ENCODE results near the gene KIAA0753. TPM values are rescaled to one million over a fixed set of nuclear protein-coding genes. Genes with fewer than 3 reads are reported as not detected.

The KIAA0753 gene
- polyA plus RNA-seq, 1 of the 3 experiments (the other 2 are of a cell fraction) = 7.2 TPM

- ChIA-PET CTCF (interaction anchor here (0.8 to 3.3 kb wide), 4 partner anchors 10 to 1428 kb away, joined by 3 to 12 read pairs (median 3); no protein-coding TSS in a partner anchor), POLR2A (no interaction called here)
- no peaks in the 10 kb centered on the region for H3K9me3 ChIP-seq
- no peak for TF ChIP-seq POLR2AphosphoS5 (IDR thresholded peaks at IDR 0.05; ENCODE audit: low read depth, low read length)
- no peak for TF ChIP-seq YY1 (IDR thresholded peaks at IDR 0.05; ENCODE audit: low read depth)
- TF ChIP-seq JUND (IDR thresholded peaks at IDR 0.05) = no peak
- no peak for TF ChIP-seq EZH2phosphoT487 (IDR thresholded peaks at IDR 0.05; ENCODE audit: borderline replicate concordance, low read depth)
- TF ChIP-seq RFX5 (IDR thresholded peaks at IDR 0.05; ENCODE audit: low read length) = no peak
- TF ChIP-seq, protein P1, sequence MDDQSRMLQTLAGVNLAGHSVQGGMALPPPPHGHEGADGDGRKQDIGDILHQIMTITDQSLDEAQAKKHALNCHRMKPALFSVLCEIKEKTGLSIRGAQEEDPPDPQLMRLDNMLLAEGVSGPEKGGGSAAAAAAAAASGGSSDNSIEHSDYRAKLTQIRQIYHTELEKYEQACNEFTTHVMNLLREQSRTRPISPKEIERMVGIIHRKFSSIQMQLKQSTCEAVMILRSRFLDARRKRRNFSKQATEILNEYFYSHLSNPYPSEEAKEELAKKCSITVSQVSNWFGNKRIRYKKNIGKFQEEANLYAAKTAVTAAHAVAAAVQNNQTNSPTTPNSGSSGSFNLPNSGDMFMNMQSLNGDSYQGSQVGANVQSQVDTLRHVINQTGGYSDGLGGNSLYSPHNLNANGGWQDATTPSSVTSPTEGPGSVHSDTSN (IDR thresholded peaks at IDR 0.05) = no peak
- no peak for TF ChIP-seq FOSL2 (IDR thresholded peaks at IDR 0.05; ENCODE audit: borderline replicate concordance, low read depth)
- no peak for TF ChIP-seq GABPA (IDR thresholded peaks at IDR 0.05; ENCODE audit: low read depth)
- TF ChIP-seq TEAD4 (IDR thresholded peaks at IDR 0.05; ENCODE audit: borderline replicate concordance, insufficient read depth) = no peak
- TF ChIP-seq MAX (IDR thresholded peaks at IDR 0.05; ENCODE audit: low read depth) = no peak
- TF ChIP-seq FOXM1 (IDR thresholded peaks at IDR 0.05; ENCODE audit: low read depth) = no peak
- TF ChIP-seq SIN3A (IDR thresholded peaks at IDR 0.05; ENCODE audit: borderline replicate concordance, low read depth, low read length) = no peak
- no peak for TF ChIP-seq CTCF (IDR thresholded peaks at IDR 0.05)
- no peak for TF ChIP-seq USF1 (IDR thresholded peaks at IDR 0.05; ENCODE audit: borderline replicate concordance, low read depth)
- no peak overlapping the region for H2AFZ ChIP-seq (ENCODE audit: low read depth)
- DNase-seq = no peak
- H4K20me1 ChIP-seq (ENCODE audit: insufficient read depth) = no peaks in the 10 kb centered on the region
- no peaks in the 10 kb centered on the region for H3K79me2 ChIP-seq (ENCODE audit: insufficient read depth)
- peaks cover 47% of the 10 kb centered on the region; the same call in 1 of the 2 replicates for H3K27me3 ChIP-seq (ENCODE audit: insufficient read depth)
- H3K27ac ChIP-seq (ENCODE audit: low read depth in 2 of 2, low read length in 1 of 2) = no peak overlapping the region
- H3F3A ChIP-seq (replicated peaks; ENCODE audit: insufficient read depth) = no peaks in the 10 kb centered on the region
- no peaks in the 10 kb centered on the region for H3K4me1 ChIP-seq (ENCODE audit: control insufficient read depth in 1 of 2, insufficient read depth in 2 of 2, low read depth in 1 of 2, low read length in 1 of 2)
- H3K9me2 ChIP-seq = no peaks in the 10 kb centered on the region
- H3K9ac ChIP-seq = no peak overlapping the region
- no peak overlapping the region for H3K4me2 ChIP-seq
- no peak overlapping the region for H3K4me3 ChIP-seq (ENCODE audit: low read depth in 2 of 2, low read length in 1 of 2)
- 14% methylated on average over 6 of the region's 6 CpGs for WGBS (ENCODE audit: low lambda C conversion rate)
- H3K36me3 ChIP-seq (replicated peaks in 1 of 2; ENCODE audit: control insufficient read depth in 1 of 2, insufficient read depth in 2 of 2, low read length in 1 of 2) = no peaks in the 10 kb centered on the region
Measured at GRCh38 chr17:6667516-6667915, 27.0 kb upstream of the KIAA0753 start.

DNA sequence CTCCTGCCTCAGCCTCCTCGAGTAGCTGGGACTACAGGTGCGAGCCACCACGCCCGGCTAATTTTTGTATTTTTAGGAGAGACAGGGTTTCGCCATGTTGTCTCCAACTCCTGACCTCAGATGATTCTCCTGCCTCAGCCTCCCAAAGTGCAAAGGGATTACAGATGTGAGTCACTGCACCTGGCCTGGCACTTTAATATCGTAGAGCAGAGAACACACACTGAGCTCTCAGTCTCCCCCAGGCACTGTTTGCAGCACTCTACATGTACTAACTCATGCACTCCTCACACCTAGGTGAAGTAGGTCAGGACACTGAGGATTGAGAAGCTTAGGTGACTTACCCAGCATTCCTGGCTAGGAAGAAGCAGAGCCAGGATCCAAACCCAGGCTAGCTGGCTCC, 26.0 kb upstream of the KIAA0753 start:
- no peaks in the 10 kb centered on the region for H3K9me2 ChIP-seq
- no peaks in the 10 kb centered on the region for H3F3A ChIP-seq (replicated peaks; ENCODE audit: insufficient read depth)
- H3K9ac ChIP-seq = no peak overlapping the region
- no peak for DNase-seq
- CTCF ChIA-PET = interaction anchor here (0.5 to 3.3 kb wide), 26 partner anchors 9 to 1011 kb away, joined by 3 to 20 read pairs (median 4); partner anchors contain the start of gene TXNDC17
- no peak overlapping the region for H3K4me2 ChIP-seq
- no peak overlapping the region for H3K27ac ChIP-seq (ENCODE audit: low read depth in 2 of 2, low read length in 1 of 2)
- POLR2A ChIA-PET = no interaction called here
- peaks cover 40% of the 10 kb centered on the region; the same call in 1 of the 2 replicates for H3K27me3 ChIP-seq (ENCODE audit: insufficient read depth)
- H3K79me2 ChIP-seq (ENCODE audit: insufficient read depth) = no peaks in the 10 kb centered on the region
- no peaks in the 10 kb centered on the region for H3K36me3 ChIP-seq (replicated peaks in 1 of 2; ENCODE audit: control insufficient read depth in 1 of 2, insufficient read depth in 2 of 2, low read length in 1 of 2)
- no peak overlapping the region for H3K4me3 ChIP-seq (ENCODE audit: low read depth in 2 of 2, low read length in 1 of 2)
- no peaks in the 10 kb centered on the region for H3K4me1 ChIP-seq (ENCODE audit: control insufficient read depth in 1 of 2, insufficient read depth in 2 of 2, low read depth in 1 of 2, low read length in 1 of 2)
- no peak for TF ChIP-seq ELF1 (IDR thresholded peaks at IDR 0.05)
- WGBS (ENCODE audit: low lambda C conversion rate) = 83% methylated on average over 6 of the region's 6 CpGs
- no peaks in the 10 kb centered on the region for H3K9me3 ChIP-seq
- no peaks in the 10 kb centered on the region for H4K20me1 ChIP-seq (ENCODE audit: insufficient read depth)
- no peak overlapping the region for H2AFZ ChIP-seq (ENCODE audit: low read depth)

All from SK-N-SH (cell line).